NK-92 (cell line): ENCODE measurements around the gene LRRC3C.

ENCODE experiments used
- DNase-seq: peaks from one replicate; lab custom pipeline; 2025; ENCODE audit not compliant: unreplicated experiment; lab: John Stamatoyannopoulos, UW

The LRRC3C gene

GRCh38 chr17:39923836-39924690, 3.5 kb upstream of the LRRC3C start:
- no peak for DNase-seq

GRCh38 chr17:39924691-39925055, 2.9 kb upstream of the LRRC3C start:
- no peak for DNase-seq

- no peak for DNase-seq
Measured at GRCh38 chr17:39925282-39926134, 2.0 kb upstream of the LRRC3C start.

GRCh38 chr17:39926135-39926587, 1.4 kb upstream of the LRRC3C start:
- no peak for DNase-seq

GRCh38 chr17:39926588-39927100, 888 bp upstream of the LRRC3C start:
- no peak for DNase-seq

GRCh38 chr17:39927929-39928857, 661 bp downstream of the LRRC3C start:
- no peak for DNase-seq

GRCh38 chr17:39928858-39929645, 1.5 kb downstream of the LRRC3C start:
- DNase-seq, result no peak

- no peak for DNase-seq
Measured at GRCh38 chr17:39929646-39930407, 2.3 kb downstream of the LRRC3C start.

GRCh38 chr17:39933912-39934311, 6.4 kb downstream of the LRRC3C start:
- no peak for DNase-seq

GRCh38 chr17:39934324-39934723, 6.8 kb downstream of the LRRC3C start:
- no peak for DNase-seq

- DNase-seq, result no peak
Measured at GRCh38 chr17:39935909-39936308, 8.4 kb downstream of the LRRC3C start.

GRCh38 chr17:39937447-39937846, 9.9 kb downstream of the LRRC3C start:
- DNase-seq, result no peak

- no peak for DNase-seq
Measured at GRCh38 chr17:39938140-39938869, 10.8 kb downstream of the LRRC3C start.

GRCh38 chr17:39939106-39939505, 11.6 kb downstream of the LRRC3C start:
- DNase-seq, result no peak

- DNase-seq, result no peak
Measured at GRCh38 chr17:39939588-39940419, 12.3 kb downstream of the LRRC3C start.

GRCh38 chr17:39943702-39944392, 16.3 kb downstream of the LRRC3C start:
- no peak for DNase-seq

GRCh38 chr17:39944393-39944711, 16.8 kb downstream of the LRRC3C start:
- DNase-seq, result no peak
